GM18526 (cell line): ENCODE data around the gene CRB2.

Experiments
- POLR2A ChIP-seq: IDR thresholded peaks from 3 replicates; pipeline ENCODE4 v1.6.1; 2011; ENCODE audit not compliant: insufficient read length; ENCODE audit errors: extremely low read depth

The CRB2 gene

DNA sequence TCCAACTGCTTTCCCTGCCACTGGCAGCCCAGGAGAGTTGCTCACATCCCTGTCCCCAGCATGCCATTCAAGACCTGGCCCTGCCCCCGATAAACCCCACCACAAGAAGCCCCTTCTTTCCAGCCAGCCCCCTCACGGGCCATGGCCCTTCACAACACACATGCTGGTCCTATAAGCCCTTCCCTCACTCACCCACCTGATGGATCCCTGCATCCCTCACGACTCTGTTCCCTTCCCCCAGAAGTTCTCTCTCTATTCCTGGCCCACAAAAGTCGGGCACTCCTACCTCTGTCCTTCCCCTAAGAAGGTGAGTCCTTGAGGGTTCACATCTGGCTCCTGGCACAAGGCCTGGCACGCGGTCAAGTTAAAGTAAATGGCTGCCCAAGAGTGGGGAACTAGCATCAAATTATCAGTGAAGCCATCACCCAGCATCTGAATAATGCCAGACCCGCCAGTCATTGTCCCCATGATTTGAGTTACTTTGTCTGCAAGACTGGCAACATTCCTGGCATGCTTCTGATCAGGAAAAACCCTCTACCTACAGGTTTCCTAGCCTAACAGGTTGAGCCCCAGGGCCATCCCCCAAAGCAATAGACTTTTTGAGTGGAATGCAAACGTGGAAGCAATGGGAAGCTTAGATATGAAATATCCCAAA lies 65.9 kb downstream of the CRB2 start:
- TF ChIP-seq POLR2A, result no peak

GRCh38 chr9:123422635-123423310 lies 66.8 kb downstream of the CRB2 start:
- no peak for TF ChIP-seq POLR2A

GRCh38 chr9:123423311-123423640 lies 67.3 kb downstream of the CRB2 start:
- TF ChIP-seq POLR2A, result no peak

GRCh38 chr9:123424131-123424530 lies 68.1 kb downstream of the CRB2 start:
- TF ChIP-seq POLR2A, result no peak

DNA sequence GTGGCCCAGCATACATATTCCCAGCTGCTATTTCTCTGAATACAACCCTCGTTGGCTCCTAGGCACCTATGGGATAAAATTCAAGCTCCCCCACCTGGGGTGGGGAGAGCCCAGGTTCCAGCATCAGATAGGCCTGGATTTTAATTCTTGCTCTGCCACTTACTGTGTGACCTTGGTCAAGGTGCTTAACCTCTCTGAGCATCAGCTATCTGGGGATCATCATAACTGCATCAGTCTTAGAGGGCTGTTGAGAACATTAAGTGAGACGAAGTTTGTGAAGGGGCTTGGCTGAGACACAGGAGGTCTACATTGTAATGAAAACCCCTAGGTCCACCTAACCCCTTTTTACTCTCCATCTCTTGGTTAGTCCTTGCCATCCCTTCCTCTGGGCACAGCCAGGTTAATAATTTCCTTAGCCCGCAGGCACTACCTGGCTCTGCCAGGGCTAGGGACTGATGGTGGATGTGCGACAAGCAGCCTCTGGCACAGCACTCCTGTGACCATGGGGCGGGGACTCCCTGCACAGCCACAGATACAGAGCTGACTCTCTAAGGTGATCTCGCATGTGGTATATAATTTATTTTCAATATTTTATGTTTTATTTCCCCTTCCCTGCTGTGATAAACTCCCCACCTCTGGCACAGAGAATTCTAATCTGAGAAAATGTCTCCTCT lies 68.7 kb downstream of the CRB2 start:
- TF ChIP-seq POLR2A, result no peak

DNA sequence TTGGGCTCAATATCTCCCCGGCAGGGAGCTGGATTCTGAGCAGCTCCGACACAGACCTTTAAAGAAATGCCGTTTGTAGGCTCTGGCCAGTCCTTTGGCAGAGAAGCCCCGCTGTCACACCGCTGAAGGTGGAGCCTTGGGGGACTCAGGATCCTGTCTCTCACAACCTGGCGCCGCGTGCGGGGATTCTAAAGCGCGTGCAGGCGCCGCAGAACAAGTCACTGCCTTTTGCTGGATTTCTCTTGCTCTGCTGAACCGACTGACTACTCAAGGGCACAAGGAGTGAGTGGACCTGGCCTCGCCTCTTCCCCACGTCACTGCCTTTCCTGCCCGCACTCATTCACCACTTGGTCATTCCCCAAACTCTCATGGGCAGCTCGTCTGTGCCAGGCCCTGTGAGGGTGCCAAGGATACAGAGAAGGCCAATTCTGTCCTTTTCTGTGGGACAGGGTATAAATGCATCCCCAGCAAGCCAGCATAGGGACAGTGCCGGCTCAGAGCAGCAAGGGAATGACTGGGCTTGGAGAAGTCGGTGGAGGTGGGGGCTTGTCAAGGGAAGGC lies 69.3 kb downstream of the CRB2 start:
- TF ChIP-seq POLR2A, result no peak

DNA sequence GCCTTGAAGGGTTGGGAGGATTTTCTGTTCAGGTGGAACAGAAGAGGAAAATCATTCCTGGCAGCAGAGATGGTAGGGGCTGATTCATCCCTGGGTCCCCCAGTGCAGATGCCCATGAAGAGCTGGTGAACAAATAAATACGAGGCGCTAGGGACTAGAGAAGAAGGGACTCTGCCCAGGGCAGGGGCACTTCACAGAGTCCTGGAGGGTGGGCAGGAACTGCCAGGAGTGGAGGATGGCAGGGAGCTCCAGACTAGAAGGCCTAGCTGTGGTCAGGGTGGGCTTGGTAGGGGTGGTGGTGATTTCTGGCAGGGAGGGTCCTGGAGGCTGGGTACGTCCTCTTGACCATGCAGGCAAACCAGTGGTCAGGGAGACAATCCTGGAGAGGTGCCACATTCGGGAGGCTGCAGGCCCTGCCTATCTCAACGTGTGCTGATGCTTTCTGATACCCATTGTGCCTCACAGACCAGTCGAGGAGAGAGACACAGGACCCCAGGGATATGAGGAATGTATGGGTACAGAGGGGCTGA lies 69.9 kb downstream of the CRB2 start:
- no peak for TF ChIP-seq POLR2A

DNA sequence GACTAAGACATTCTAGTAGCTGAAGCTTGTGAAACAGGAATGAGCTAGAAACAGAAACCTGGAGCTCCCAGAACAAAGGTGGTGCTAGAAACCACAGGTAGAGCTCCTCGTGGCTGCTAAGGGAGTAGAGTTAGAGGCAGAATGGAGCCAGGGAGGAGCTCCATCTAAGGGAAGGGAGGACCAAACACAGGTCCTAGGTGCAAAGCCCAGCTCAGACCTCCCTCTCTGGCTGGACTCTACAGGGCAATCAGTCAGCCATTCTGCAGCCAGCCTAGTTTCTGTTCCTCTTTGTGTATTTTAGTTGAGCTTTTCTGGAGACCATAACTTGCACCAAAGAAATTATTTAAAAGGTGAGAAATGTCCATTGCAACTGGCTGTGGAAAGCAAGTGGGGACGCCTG lies 70.4 kb downstream of the CRB2 start:
- no peak for TF ChIP-seq POLR2A
